Measurements from ENCODE around the gene BSN.
A peak's percentile ranks its signal among the peaks of the same experiment; 100 is the strongest.

- peak; percentile 78 for TF ChIP-seq CTCF (IDR thresholded peaks at IDR 0.05; ENCODE audit: borderline replicate concordance, extremely low read depth, low read length, poor library complexity, severe bottlenecking)
- no peak for TF ChIP-seq EZH2 (IDR thresholded peaks at IDR 0.05; ENCODE audit: borderline replicate concordance, low read depth, low read length, severe bottlenecking)
These were observed 165.1 kb downstream of the BSN start, which contains the start of gene AMIGO3 for GRCh38 chr3:49719214-49719884.

Data from DND-41 (cell line).